ENCODE measurements around the gene DCST2. TPM values are rescaled to one million over a fixed set of nuclear protein-coding genes. Genes with fewer than 3 reads are reported as not detected.

Gene DCST2
- total RNA-seq, 2 experiments from 2014 or later, result 0.21 TPM; not detected in 1

DNA sequence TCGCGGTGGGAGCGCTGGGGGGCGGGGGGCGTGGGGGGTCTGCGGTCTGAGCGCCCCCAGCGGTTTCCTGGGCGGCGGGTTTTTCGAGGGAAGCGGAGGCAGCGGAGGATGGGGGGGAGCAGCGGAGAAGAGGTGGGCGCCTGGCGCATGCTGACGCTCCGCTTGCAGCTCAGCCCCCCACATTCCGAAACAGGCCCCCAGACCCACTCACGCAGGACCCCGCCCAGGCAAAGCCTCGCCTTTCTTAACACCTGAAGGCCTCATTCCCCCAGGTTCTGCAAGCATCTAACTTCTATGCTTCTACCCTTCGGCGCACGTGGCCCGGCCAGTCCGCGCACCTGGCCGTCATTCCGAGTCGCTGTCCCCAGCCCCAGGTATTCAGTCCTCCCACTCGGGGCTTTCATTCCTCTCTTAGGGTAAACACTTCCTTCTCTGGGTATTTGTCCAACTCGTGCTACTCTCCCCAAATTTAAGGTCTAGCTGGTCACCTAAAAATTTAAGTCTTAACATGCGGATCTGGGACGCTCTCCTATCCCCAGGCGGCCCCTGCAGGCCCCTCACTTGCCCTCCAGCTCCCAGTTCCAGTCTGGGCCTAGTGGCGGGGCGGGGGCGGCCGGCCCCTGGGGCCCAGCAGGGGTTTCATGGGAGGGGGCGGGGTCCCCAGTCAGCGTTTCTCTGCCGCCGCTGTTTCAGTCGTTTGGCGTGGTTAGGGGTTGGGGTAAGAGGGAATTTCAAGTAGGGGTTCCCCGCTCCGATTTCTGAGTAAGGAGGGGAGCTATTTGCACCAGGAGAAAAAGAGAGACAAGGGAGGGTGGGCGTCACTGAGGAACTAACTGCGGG is 33.8 kb downstream of the DCST2 start:
- CTCF ChIA-PET, result interaction anchor here (0.5 to 10.0 kb wide), 27 partner anchors 9 to 275 kb away, joined by 3 to 115 read pairs (median 4); partner anchors contain the start of genes ADAM15, CKS1B, EFNA4 and FLAD1
- POLR2A ChIA-PET, result interaction anchor here (0.5 to 2.1 kb wide), 9 partner anchors 16 to 373 kb away, joined by 3 to 8 read pairs (median 5); partner anchors contain the start of genes FLAD1, PMVK and PYGO2

DNA sequence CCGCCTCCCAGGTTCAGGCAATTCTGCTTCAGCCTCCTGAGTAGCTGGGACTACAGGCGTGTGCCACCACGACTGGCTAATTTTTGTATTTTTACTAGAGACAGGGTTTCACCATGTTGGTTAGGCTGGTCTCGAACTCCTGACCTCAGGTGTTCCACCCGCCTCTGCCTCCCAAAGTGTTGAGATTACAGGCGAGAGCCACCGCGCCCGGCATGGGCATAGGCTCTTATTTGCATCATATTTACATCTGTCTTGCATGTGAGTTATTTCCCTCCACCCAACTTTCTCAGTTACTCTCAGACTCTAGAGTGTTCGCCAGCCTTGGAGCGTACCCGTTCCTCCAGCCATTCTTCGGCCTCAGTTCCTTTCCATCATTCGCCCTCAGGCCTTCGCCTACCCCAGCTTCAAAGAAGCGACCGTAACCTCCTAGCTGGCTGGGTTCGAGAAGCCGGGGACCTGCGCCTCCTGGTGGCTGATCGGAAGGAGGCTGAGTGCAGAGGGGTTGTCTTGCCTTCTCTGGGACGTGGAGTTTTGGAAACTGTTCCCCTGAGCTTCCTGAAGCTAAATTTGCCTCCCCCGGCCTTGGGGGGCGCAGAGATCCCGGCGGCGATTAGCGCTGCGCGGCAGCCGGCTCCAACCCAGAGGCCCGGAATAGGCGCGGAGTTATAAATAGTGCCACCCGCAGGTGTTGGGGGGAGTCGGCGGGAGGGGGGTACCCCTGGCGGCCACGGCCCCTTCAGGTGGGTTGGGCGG is 34.6 kb downstream of the DCST2 start:
- ChIA-PET CTCF (interaction anchor here (0.9 to 10.0 kb wide), 25 partner anchors 9 to 86 kb away, joined by 3 to 115 read pairs (median 5); partner anchors contain the start of genes ADAM15, CKS1B, EFNA4 and FLAD1), POLR2A (interaction anchor here (0.6 to 2.1 kb wide), 8 partner anchors 16 to 372 kb away, joined by 3 to 8 read pairs (median 4); partner anchors contain the start of genes FLAD1, PBXIP1, PMVK and PYGO2)

DNA sequence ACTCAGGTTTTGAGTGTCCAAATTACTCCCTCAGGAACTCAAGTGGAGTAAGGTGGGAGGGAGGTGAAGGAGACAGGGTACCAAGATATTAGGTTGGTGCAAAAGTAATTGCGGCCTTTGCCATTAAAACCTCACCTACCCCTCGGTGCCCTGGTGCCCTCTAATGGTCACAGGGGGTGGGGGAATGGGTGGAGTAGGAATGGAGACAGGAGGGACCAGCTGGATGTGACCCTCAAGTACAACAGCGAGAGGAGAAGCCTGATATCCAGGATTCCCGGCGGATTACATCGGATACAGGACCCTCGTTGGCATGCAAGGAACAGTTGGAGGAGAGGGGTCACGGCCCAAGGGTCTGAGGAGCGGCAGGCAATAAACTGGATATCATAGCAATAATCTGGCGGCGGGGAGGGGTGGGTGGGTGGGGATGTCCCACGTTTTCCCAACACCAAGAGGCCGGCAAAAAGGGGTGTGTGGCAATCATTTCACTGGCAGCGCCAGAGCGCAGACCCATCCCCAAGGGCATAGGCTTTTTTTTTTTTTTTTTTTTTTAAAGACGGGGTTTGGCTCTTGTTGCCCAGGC is 35.3 kb downstream of the DCST2 start:
- ChIA-PET POLR2A (interaction anchor here (0.7 to 2.1 kb wide), 5 partner anchors 15 to 62 kb away, joined by 3 to 8 read pairs (median 7); partner anchors contain the start of genes FLAD1, PBXIP1, PMVK and PYGO2), CTCF (interaction anchor here (0.9 to 10.0 kb wide), 20 partner anchors 8 to 62 kb away, joined by 3 to 115 read pairs (median 8); partner anchors contain the start of genes ADAM15, FLAD1, PBXIP1 and PMVK)

DNA sequence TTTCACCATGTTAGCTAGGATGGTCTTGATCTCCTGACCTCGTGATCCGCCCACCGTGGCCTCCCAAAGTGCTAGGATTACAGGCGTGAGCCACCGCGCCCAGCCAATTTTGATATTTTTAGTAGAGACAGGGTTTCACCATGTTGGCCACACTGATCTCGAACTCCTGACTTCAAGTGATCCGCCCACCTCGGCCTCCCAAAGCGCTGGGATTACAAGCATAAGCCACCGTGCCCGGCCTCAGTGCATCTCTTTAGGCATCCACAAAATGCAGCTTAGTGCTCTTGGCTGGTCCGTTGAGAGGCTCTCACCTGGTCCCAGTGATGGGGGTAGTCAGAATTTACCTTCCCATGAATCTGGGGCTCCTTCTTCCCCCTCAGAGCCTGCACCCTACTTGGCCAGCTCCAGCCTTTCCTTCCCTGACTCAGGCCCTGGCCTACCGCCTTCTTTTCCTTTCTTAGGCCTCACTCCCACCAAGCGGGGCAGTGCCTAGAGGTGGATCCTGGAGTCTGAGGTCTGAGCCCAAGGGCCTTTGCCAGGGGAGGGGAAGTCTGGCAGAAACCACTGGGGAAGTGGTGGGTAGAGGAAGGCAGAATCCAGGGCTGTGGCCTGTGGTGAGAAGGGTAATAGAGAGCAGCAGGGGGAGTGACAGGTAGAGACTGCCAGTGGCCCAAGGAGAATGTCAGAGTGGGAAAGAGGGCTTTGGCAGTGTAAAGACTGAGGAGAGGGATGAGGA is 36.4 kb downstream of the DCST2 start:
- CTCF ChIA-PET, result interaction anchor here (1.0 to 10.0 kb wide), 6 partner anchors 10 to 88 kb away, joined by 3 to 115 read pairs (median 4); partner anchors contain the start of genes PMVK and PYGO2
- POLR2A ChIA-PET, result no interaction called here

DNA sequence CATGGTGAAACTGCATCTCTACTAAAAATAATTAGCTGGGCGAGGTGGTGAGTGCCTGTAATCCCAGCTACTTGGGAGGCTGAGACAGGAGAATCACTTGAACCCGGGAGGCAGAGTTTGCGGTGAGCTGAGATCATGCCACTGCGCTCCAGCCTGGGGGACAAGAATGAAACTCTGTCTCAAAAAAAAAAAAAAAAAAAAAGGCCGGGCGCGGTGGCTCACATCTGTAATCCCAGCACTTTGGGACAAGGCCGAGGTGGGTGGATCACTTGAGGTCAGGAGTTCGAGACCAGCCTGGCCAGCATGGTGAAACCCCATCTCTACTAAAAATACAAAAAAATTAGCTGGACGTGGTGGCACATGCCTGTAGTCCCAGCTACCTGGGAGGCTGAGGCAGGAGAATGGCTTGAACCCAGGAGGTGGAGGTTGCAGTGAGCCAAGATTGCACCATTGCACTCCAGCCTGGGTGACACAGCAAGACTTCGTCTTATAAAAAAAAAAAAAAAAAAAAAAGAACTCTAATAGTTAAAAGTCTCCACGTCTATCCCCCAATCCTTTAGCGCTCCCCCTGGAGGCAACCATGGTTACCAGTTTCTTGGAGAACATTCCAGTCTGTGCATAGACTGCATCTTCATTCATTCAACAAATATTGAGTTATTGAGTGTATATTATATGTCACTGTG is 38.1 kb downstream of the DCST2 start:
- ChIA-PET CTCF (interaction anchor here (0.6 to 10.0 kb wide), 6 partner anchors 8 to 421 kb away, joined by 3 to 115 read pairs (median 4); partner anchors contain the start of gene FLAD1), POLR2A (interaction anchor here (0.7 kb wide), 1 partner anchor 337 kb away, joined by 3 read pairs; no protein-coding TSS in a partner anchor)

DNA sequence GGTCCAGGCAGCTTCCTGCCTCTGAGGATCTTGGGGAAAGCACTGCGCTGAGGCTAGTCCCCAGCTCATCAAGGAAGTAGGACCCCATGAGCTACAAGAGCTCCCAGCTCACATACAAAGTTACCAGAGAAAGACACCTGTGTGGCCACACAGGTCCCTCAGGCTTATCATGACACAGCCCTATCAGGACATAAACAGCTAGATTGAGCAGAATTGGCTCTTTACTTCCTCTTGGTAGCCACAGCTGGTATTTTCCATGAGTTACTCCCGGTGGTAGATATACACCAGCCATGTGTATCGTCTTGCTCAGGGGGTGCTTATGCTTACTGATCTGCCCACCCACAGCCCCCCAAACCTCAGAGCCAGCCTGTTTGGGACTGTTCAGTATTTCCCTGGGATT is 39.0 kb downstream of the DCST2 start:
- CTCF ChIA-PET, result interaction anchor here (1.1 to 3.1 kb wide), 6 partner anchors 11 to 97 kb away, joined by 3 to 12 read pairs (median 4); partner anchors contain the start of genes FLAD1 and PYGO2
- POLR2A ChIA-PET, result interaction anchor here (0.6 to 2.2 kb wide), 4 partner anchors 9 to 338 kb away, joined by 3 to 11 read pairs (median 4); partner anchors contain the start of gene FLAD1

DNA sequence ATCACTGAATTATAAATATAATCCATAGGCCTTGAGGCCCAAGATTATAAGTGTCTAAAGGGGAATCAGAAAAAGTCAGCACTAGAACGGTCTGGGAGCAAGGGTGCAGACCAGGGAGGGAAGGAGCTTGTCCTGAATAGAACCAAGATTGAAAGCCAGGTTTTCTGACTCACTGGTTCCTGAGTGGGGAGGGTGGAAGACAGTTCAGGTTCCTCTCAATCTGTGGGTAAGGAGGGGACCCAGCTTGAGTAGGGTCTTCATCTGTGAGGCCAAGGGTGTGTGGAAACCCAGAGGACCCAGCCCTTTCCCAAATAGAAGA is 39.4 kb downstream of the DCST2 start:
- CTCF ChIA-PET, result interaction anchor here (1.1 to 3.1 kb wide), 6 partner anchors 10 to 97 kb away, joined by 3 to 12 read pairs (median 4); partner anchors contain the start of genes FLAD1 and PYGO2

DNA sequence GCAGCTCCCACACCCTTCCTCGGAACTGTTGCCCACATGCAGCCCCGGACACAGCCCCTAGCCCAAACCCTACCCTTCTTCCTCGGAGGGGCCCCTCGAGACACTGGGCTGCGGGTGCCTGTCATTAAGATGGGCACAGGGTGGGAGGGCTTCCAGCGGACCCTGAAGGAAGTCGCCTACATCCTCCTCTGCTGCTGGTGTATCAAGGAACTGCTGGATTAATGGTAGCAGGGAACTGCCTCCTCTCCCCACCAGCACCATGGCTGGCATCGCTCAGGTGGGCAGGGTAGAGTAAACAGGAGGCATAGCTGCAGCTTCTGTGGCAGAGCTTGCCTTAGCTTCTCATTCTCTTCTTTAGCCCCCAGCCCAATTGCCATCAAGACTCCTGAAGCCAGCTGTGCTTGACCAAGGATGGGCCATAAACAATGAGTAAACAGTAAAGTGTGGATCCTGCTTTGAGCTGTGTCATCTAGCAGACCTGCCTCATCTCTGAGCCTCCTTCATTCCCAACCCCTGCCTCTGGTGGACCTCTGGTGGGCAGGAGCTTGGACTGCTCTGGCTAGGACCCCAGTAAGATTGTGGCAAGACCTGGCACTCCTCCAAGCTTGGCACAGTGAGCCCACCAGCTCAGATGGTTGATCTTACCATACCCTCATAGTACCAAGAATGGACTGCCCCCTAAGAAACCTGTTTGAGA is 39.9 kb downstream of the DCST2 start, which contains the start of gene LENEP:
LENEP (plus strand) TSS at position 15 of the 697 bp plus-strand sequence; CDS start at position 37, 22 bp downstream.
- CTCF ChIA-PET, result interaction anchor here (0.9 to 3.1 kb wide), 7 partner anchors 10 to 98 kb away, joined by 3 to 12 read pairs (median 4); partner anchors contain the start of genes FLAD1 and PYGO2
- POLR2A ChIA-PET, result interaction anchor here (1.4 to 2.2 kb wide), 2 partner anchors 10 to 24 kb away, joined by 4 to 11 read pairs; partner anchors contain the start of gene FLAD1

More for the DNA sequence above, 39.4 kb downstream of the DCST2 start:
- POLR2A ChIA-PET, result interaction anchor here (1.4 to 2.2 kb wide), 2 partner anchors 11 to 23 kb away, joined by 4 to 11 read pairs; partner anchors contain the start of gene FLAD1

DNA sequence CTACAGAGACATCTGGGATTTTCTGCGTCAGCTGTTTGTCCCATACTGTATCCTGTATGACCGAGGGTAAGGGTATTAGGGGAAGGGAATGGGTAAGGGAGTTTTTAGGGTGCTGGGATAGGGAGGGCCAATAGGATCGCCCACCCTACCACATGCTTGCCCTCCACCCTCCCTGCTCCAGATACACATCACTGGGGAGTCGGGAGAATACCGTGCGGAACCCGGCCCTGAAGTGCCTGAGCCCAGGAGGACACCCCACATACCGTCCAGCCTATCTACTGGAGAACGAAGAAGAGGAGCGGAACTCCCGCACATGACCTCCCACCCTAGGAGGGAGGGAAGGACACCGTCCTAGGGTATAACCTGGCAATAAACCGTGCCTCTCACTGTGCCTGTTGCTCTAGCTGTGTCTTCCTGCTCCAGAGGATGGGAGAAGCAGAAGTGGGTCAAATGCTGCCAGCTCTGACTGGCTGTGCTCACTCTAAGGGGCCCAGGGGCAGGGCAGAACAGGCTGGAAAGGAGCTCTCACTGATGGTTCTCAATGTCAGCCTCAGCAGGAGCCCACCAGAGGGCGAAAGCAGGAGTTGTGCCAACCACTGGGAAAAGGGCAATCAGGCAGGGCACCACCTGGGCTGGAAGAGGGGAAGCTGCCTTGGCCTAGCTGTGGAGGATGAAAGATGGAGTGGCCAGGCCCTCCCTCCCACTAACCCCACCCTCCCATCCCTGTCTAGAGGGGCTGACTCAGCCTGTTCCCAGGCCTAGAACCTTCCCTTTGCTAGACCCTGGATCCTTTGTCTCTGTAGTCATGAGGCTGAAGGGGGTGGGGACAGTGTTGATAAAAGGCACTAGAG is 40.6 kb downstream of the DCST2 start:
- ChIA-PET POLR2A (interaction anchor here (1.4 to 2.2 kb wide), 2 partner anchors 9 to 25 kb away, joined by 4 to 11 read pairs; partner anchors contain the start of gene FLAD1), CTCF (interaction anchor here (0.9 to 3.1 kb wide), 5 partner anchors 10 to 32 kb away, joined by 3 to 12 read pairs (median 4); partner anchors contain the start of genes FLAD1 and PYGO2)

DNA sequence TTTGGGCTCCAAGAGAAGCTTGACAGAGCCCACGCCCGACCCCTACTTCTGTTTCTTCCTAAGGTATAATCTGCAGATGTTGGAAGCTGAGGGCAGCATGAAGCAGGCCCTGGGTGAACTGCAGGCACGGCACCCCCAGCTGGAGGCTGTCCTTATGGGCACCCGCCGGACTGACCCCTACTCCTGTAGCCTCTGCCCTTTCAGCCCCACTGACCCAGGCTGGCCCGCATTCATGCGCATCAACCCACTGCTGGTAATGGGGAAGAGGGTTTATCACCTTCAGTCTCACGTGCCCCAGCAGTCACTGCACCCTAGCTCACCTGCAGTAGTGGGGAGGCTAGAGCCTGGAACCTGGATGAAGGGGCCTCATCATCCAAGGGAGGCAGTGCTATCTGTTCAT is 43.3 kb downstream of the DCST2 start:
- POLR2A ChIA-PET, result no interaction called here
- CTCF ChIA-PET, result interaction anchor here (1.1 to 1.2 kb wide), 2 partner anchors 9 to 27 kb away, joined by 3 to 4 read pairs; no protein-coding TSS in a partner anchor

DNA sequence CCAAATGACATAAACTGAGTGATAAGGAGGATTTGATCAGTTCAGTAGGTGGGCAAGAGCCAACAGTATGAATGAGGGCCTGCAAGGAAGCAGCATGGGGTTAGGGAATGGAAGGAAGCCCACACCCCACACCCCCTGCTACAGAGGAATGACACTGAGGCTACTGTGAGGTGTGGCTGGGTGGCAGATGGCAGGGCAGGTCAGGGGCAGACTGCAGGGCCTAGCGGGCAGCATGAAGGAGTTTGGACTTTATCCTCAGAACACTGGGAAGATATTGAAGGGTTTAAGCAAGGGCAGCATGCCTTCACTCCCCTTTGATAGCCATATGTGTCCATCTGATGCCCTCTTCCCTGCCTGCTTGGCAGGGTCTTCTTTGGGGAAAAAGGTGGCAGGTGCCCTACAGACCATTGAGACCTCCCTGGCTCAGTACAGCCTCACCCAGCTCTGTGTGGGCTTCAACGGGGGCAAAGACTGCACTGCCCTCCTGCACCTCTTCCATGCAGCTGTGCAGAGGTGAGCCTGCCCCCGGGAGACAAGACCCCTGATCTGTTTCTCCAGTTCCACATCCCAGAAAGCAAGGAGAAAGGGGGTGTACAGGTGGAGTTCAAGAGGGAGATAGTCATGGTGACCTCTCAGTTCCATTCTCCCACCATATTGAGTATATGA is 44.3 kb downstream of the DCST2 start:
- POLR2A ChIA-PET, result interaction anchor here (0.6 kb wide), 1 partner anchor 40 kb away, joined by 3 read pairs; no protein-coding TSS in a partner anchor
- CTCF ChIA-PET, result interaction anchor here (1.1 to 2.8 kb wide), 4 partner anchors 10 to 28 kb away, joined by 3 to 14 read pairs (median 6); no protein-coding TSS in a partner anchor

DNA sequence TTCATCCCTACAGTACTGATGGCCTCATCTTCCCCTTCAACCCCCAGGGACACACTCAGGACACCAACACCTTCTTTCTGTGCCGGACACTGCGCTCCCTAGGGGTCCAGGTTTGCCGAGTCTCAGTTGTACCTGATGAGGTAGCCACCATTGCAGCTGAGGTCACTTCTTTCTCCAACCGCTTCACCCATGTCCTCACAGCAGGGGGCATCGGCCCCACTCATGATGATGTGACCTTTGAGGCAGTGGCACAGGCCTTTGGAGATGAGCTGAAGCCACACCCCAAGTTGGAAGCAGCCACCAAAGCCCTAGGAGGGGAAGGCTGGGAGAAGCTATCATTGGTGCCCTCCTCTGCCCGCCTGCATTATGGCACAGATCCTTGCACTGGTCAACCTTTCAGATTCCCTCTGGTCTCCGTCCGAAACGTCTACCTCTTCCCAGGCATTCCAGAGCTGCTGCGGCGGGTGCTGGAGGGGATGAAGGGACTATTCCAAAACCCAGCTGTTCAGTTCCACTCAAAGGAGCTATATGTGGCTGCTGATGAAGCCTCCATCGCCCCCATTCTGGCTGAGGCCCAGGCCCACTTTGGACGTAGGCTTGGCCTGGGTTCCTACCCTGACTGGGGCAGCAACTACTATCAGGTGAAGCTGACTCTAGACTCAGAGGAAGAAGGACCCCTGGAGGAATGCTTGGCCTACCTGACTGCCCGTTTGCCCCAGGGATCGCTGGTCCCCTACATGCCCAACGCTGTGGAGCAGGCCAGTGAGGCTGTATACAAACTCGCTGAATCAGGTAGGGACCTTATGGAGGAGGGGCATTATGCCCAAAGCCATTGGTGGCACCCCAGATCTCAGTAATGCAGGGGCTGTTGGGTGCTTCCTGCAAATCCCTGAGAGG is 45.3 kb downstream of the DCST2 start:
- ChIA-PET POLR2A (interaction anchor here (0.6 kb wide), 1 partner anchor 41 kb away, joined by 3 read pairs; no protein-coding TSS in a partner anchor), CTCF (interaction anchor here (0.9 to 2.8 kb wide), 7 partner anchors 8 to 103 kb away, joined by 3 to 14 read pairs (median 3); no protein-coding TSS in a partner anchor)

DNA sequence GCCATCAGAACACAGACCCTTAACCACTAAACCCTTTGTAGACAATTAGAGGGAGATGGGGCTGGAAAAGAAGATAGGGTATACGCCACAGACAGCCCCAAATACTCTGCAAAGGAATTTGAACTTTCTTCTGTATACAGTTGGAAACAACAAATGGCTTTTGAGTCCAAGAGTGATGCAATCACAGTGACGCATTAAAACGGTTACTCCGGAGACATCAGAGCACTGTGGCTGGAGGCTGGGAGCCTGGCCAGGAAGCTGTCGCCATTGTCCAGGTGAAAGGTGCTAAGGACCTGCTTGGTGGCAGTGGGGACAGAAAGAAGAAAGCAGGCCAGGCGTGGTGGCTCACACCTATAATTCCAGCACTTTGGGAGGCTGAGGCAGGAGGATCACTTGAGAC is 46.3 kb downstream of the DCST2 start:
- POLR2A ChIA-PET, result no interaction called here
- CTCF ChIA-PET, result interaction anchor here (0.9 to 2.8 kb wide), 8 partner anchors 9 to 104 kb away, joined by 3 to 14 read pairs (median 4); no protein-coding TSS in a partner anchor
